COLO668 (cell line): ENCODE measurements around the gene DHX38.

Experiments used
- DNase-seq: peaks from one replicate; lab custom pipeline; 2025; ENCODE audit not compliant: unreplicated experiment; lab: John Stamatoyannopoulos, UW

The DHX38 gene

GRCh38 chr16:72120026-72120425, 26.4 kb downstream of the DHX38 start:
- no peak for DNase-seq

GRCh38 chr16:72122308-72122707, 28.7 kb downstream of the DHX38 start:
- no peak for DNase-seq

- no peak for DNase-seq
Measured at GRCh38 chr16:72122916-72123315, 29.3 kb downstream of the DHX38 start.

GRCh38 chr16:72123426-72123825, 29.8 kb downstream of the DHX38 start:
- no peak for DNase-seq

GRCh38 chr16:72124148-72124547, 30.5 kb downstream of the DHX38 start:
- DNase-seq: no peak

GRCh38 chr16:72124761-72125634, 31.4 kb downstream of the DHX38 start:
- DNase-seq: peak; percentile 74

GRCh38 chr16:72125635-72126428, 32.2 kb downstream of the DHX38 start:
- DNase-seq: no peak

GRCh38 chr16:72126429-72126765, 32.8 kb downstream of the DHX38 start:
- no peak for DNase-seq

GRCh38 chr16:72128701-72129100, 35.1 kb downstream of the DHX38 start:
- DNase-seq: no peak

GRCh38 chr16:72129976-72130656, 36.5 kb downstream of the DHX38 start:
- DNase-seq: no peak

- DNase-seq: no peak
Measured at GRCh38 chr16:72131036-72131435, 37.4 kb downstream of the DHX38 start.

- no peak for DNase-seq
Measured at GRCh38 chr16:72132726-72133125, 39.1 kb downstream of the DHX38 start.

- DNase-seq: no peak
Measured at GRCh38 chr16:72134507-72134906, 40.9 kb downstream of the DHX38 start.

- DNase-seq: no peak
Measured at GRCh38 chr16:72137380-72138063, 43.9 kb downstream of the DHX38 start.

- DNase-seq: no peak
Measured at GRCh38 chr16:72138064-72138572, 44.5 kb downstream of the DHX38 start.

GRCh38 chr16:72139908-72140307, 46.3 kb downstream of the DHX38 start:
- DNase-seq: no peak

GRCh38 chr16:72142476-72142875, 48.8 kb downstream of the DHX38 start:
- no peak for DNase-seq

- no peak for DNase-seq
Measured at GRCh38 chr16:72149676-72150464, 56.2 kb downstream of the DHX38 start.

GRCh38 chr16:72159386-72159785, 65.7 kb downstream of the DHX38 start:
- no peak for DNase-seq

GRCh38 chr16:72159801-72160200, 66.2 kb downstream of the DHX38 start:
- DNase-seq: no peak
